Measurements from ENCODE around the gene ANKRD24.
"Not testable (repeated sequence)": the region's sequence is repeated elsewhere in the genome, so short reads cannot be mapped to it uniquely, and the experiment has no call there.

The ANKRD24 gene

GRCh38 chr19:4231521-4231920 is 49.0 kb downstream of the ANKRD24 start:
- DNase-seq (ENCODE audit: low spot score), result not testable (repeated sequence)

GRCh38 chr19:4232139-4232538 is 49.6 kb downstream of the ANKRD24 start:
- DNase-seq (ENCODE audit: low spot score), result not testable (repeated sequence)

GRCh38 chr19:4232614-4233281 is 50.3 kb downstream of the ANKRD24 start:
- DNase-seq (ENCODE audit: low spot score), result no peak

- peak; percentile 51 for DNase-seq (ENCODE audit: low spot score)
Measured at GRCh38 chr19:4233282-4233853, 50.9 kb downstream of the ANKRD24 start.

GRCh38 chr19:4234142-4234861 is 51.8 kb downstream of the ANKRD24 start:
- no peak for DNase-seq (ENCODE audit: low spot score)

GRCh38 chr19:4234862-4235201 is 52.3 kb downstream of the ANKRD24 start:
- DNase-seq (ENCODE audit: low spot score), result no peak

- DNase-seq (ENCODE audit: low spot score), result not testable (repeated sequence)
Measured at GRCh38 chr19:4237510-4237909, 55.0 kb downstream of the ANKRD24 start.

GRCh38 chr19:4238831-4239230 is 56.3 kb downstream of the ANKRD24 start:
- no peak for DNase-seq (ENCODE audit: low spot score)

- no peak for DNase-seq (ENCODE audit: low spot score)
Measured at GRCh38 chr19:4241824-4242430, 59.4 kb downstream of the ANKRD24 start.

- not testable (repeated sequence) for DNase-seq (ENCODE audit: low spot score)
Measured at GRCh38 chr19:4245938-4246337, 63.4 kb downstream of the ANKRD24 start.

GRCh38 chr19:4246767-4247593 is 64.5 kb downstream of the ANKRD24 start, which contains the start of gene YJU2:
Gene YJU2 (plus strand): TSS chr19:4247080. CDS start chr19:4247147, 67 bp downstream.
- DNase-seq (ENCODE audit: low spot score), result peak; percentile 99

- DNase-seq (ENCODE audit: low spot score), result no peak
Measured at GRCh38 chr19:4256563-4256962, 74.1 kb downstream of the ANKRD24 start.

GRCh38 chr19:4257025-4257424 is 74.5 kb downstream of the ANKRD24 start:
- no peak for DNase-seq (ENCODE audit: low spot score)

GRCh38 chr19:4258181-4258580 is 75.7 kb downstream of the ANKRD24 start:
- no peak for DNase-seq (ENCODE audit: low spot score)

GRCh38 chr19:4260613-4261191 is 78.2 kb downstream of the ANKRD24 start:
- DNase-seq (ENCODE audit: low spot score), result no peak

GRCh38 chr19:4264812-4265211 is 82.3 kb downstream of the ANKRD24 start:
- DNase-seq (ENCODE audit: low spot score), result peak; percentile 12

GRCh38 chr19:4266253-4267000 is 83.9 kb downstream of the ANKRD24 start:
- no peak for DNase-seq (ENCODE audit: low spot score)

- peak; percentile 50 for DNase-seq (ENCODE audit: low spot score)
Measured at GRCh38 chr19:4267101-4267900, 84.8 kb downstream of the ANKRD24 start.

- DNase-seq (ENCODE audit: low spot score), result no peak
Measured at GRCh38 chr19:4267901-4268815, 85.7 kb downstream of the ANKRD24 start.
